HK-2 (cell line): Measurements from ENCODE around the gene CAVIN3.
A peak's percentile ranks its signal among the peaks of the same experiment; 100 is the strongest.
"Not testable (repeated sequence)": the region's sequence is repeated elsewhere in the genome, so short reads cannot be mapped to it uniquely, and the experiment has no call there.

Experiments used
- DNase-seq: peaks from one replicate; pipeline ENCODE4 v3.0.0-alpha.2; 2018; ENCODE audit not compliant: unreplicated experiment

The CAVIN3 gene

GRCh38 chr11:6326303-6326702 is 6.0 kb upstream of the CAVIN3 start:
- DNase-seq: no peak

GRCh38 chr11:6323291-6323905 is 3.1 kb upstream of the CAVIN3 start:
- no peak for DNase-seq

DNA sequence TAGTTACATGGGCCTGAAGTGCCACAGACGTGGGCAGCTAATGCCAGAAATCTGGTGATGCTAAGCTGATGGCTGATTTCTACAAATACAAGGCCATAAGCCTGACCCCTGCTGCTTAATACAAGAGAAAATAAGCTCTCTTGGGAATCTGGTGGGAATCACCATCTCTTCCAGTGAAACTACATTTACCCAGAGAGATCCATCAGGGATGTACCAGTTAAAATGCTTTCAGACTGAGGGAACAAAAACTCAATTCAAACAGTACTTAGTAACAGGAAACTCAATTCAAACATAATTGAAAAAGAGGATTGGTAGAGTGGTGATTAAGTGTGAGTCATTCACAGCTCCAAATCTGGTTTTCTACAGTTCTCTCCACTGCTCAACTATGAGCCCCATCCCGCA is 1.7 kb upstream of the CAVIN3 start:
- DNase-seq: no peak

GRCh38 chr11:6321356-6321755 is 1.1 kb upstream of the CAVIN3 start:
- no peak for DNase-seq

DNA sequence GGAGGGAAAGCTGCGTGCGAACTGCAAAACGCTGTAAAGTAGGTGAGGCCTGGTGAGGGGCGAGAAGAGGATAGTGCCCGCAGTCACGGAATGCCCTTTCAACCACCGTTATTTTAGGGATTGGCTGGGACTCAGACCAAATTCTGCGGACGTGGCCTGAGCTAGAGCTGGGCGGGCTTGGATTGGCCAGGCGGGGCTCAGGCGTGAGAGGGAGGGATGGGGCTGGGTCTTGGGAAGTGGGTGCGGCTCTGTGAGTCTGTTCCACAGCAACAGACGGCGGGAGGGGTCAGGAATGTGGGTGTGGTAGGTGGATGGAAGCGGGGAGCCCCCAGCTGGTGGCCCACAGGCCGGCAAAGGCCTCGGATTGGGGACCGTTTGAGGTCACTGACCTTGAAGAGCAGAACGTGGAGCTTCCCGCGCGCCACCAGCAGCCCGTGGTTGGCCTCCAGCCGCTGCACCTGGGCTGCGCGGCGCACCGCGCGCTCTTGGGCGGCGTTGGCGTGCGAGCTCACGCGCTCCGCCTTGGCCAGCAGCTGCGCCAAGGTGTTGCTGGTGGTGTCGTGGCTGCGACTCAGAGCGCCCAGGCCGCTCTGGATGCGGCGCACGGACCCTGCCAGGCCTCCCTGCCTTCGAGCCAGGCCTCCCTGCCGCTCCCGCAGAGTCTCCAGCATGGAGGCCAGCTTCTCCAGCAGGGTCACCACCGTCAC is 444 bp downstream of the CAVIN3 start:
- DNase-seq: peak; percentile 88

DNA sequence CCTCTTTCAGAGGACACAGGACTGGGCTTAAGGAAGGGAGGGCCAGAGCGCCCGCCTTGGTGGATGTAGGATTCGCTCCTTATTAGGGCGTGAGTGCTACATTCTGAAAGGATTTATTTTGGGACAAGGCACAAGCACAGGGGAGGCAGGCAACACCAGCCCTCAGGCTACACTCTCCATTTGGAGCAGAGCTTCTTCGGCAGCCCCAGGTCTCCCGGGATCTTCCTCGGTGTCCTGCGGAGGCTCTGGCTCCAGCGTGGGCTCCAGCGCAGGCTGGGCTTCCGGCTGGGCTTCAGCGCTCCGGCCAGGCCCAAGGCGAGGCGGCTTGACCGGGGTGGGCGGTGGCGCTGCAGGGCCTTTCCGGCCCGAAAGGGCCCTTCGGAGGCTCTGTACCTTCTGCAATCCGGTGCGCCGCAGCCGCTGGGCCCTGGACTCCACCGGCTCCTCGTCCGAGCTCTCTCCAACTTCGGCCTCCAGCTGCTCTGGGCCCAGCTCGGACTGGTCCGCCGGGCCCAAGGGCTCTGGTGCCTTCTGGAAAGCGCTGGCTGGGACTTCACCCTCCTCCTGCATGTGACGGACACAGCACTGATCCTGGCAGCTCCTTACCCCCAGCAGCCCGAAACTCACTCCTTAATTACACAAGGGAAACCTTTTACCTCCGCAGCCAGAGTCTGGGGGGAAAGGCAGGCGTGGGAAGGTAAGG is 1.1 kb downstream of the CAVIN3 start:
- peak; percentile 56 for DNase-seq

GRCh38 chr11:6318204-6318603 is 2.1 kb downstream of the CAVIN3 start:
- DNase-seq: no peak

- peak; percentile 39 for DNase-seq
Measured at GRCh38 chr11:6315811-6316425, 4.4 kb downstream of the CAVIN3 start.

- no peak for DNase-seq
Measured at GRCh38 chr11:6312106-6312505, 8.2 kb downstream of the CAVIN3 start.

DNA sequence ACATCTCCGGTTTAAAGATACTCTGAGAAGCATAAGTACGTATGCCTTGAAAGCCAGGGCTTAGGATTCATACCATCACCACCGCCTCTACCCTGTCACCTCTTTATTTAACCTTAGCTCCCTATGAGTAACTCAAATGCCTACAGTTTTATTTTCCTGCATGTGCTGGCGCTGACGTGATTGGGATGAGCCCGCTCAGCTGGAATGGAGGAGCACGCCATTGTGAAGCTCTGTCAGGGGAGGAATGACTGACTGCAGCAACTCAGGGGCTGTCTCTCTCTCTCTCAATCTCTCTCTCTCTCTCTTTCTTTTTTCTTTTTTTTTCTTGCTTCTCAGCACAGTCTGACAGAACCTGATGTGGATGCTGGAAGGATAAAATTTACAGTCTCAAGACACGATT is 12.4 kb downstream of the CAVIN3 start:
- DNase-seq: no peak

DNA sequence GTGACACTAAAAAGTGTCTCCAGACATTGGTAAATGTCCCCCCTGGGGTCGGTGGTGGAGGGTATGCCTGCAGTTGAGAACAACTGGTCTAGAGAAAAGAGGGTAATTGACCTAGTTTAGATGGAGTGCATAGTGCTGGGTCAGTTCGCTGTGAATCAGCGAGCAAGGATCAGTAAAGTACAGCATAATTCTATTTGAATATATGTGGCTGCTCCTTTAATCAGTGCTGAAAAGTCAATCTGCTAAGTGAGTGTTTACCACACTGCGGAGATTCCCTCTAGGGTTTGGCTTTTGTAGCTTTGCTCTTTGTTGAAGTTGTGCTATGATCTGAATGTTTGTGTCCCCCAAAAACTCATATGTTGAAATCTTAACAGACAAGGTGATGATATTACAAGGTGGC is 15.0 kb downstream of the CAVIN3 start:
- no peak for DNase-seq

- no peak for DNase-seq
Measured at GRCh38 chr11:6303661-6304060, 16.6 kb downstream of the CAVIN3 start.

DNA sequence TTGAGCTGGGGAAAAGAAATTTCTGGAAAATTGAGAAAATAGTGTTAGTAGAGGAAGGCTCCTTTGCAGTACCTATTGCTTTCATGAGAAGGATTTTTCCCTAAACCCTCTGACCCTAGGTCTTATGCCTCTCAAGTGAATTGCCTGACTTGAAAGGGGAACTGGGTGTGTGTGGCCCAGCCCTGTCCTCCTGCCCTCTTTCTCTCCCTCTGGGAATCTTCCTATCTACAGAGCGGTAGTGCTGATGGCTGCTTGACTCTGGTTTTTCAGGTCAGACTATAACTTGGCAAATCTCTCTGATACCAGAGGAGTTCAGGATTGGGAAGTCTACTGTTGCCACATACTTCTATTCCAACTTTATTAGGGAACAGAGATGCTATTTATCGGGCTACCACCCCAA is 19.2 kb downstream of the CAVIN3 start:
- no peak for DNase-seq

DNA sequence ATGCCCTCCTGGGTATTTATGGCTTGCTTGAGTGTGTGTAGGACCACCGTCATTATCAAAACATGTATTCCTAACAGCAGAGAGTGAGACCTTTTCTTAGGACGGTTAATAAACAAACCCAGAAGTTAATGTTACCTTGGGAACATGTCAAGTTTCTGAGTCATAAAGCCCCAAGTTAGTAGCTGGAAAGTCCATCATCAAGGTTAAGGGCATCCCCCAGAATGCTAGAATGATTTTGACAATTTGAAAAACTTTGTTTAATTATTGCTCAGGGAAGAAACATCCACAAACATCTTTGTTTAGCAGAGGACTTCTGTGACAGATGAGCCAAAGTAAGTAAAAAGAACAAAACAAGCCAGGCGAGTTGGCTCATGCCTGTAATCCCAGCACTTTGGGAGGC is 20.0 kb downstream of the CAVIN3 start:
- DNase-seq: no peak

- no peak for DNase-seq
Measured at GRCh38 chr11:6298605-6299004, 21.7 kb downstream of the CAVIN3 start.

DNA sequence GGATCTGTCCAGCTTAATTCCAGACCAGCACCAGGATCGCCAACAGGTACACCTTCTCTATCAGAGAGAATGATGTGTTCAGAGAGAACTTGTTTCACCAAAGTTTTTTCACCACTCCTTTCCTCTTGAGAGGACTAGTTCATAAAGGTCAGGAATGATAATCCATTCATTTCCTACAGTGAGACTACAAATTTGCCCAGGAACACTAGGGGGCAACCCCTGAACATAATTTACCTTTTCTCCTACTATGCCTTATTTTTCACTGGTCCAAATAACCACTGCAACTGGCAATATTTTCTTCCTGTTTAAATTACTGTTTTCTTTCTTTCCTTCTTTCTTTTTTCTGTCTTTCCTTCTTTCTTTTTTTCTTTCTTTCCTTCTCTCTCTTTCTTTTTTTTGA is 22.5 kb downstream of the CAVIN3 start:
- no peak for DNase-seq

- DNase-seq: no peak
Measured at GRCh38 chr11:6285019-6285418, 35.3 kb downstream of the CAVIN3 start.

GRCh38 chr11:6284250-6284649 is 36.1 kb downstream of the CAVIN3 start:
- DNase-seq: no peak

- no peak for DNase-seq
Measured at GRCh38 chr11:6283453-6284023, 36.8 kb downstream of the CAVIN3 start.

DNA sequence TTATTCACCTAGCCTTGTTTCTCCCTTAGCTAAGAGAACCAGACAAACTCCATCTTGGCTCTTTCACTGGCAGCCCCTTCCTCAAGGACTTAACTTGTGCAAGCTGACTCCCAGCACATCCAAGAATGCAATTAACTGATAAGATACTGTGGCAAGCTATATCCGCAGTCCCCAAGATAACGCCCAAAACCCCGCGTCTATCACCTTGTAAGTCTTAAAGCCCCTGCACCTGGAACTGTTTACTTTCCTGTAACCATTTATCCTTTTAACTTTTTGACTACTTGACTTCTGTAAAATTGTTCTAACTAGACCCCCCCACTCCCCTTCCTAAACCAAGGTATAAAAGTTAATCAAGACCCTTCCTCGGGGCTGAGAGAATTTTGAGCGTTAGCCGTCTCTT is 39.5 kb downstream of the CAVIN3 start:
- not testable (repeated sequence) for DNase-seq

DNA sequence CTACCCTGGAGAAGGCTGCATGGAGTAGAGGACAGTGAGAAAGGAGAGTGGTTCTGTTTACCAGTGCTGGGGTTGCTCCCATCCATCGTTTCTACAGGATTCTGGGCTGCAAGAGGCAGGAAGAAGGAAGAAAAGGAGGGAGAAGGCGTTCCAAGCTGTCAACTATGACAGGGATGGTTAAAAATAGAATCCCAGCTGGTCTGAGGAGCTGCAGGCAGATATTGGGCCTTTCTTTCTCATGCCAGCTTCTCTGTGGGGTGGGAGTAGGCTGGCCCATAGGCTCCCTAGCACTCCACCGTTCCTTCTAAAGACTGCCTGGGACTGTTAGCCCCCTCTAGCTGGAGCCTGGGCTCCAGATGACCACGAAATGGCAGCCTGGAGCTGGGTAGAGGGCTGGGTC is 47.1 kb downstream of the CAVIN3 start:
- no peak for DNase-seq

GRCh38 chr11:6271598-6271997 is 48.7 kb downstream of the CAVIN3 start:
- DNase-seq: no peak
